Gastrocnemius medialis (tissue), 4 donors: Measurements from ENCODE around the gene TRIM29. TPM values are rescaled to one million over a fixed set of nuclear protein-coding genes. Genes with fewer than 3 reads are reported as not detected.

Source experiments
- ATAC-seq, 2 donors: fragments of 150-250 bp; one replicate each; pipeline ENCODE4 v1.9.1; 2016
- DNase-seq, 2 donors: peaks; one replicate each; pipeline ENCODE4 v3.0.0-alpha.2; 2019
- H3K27ac ChIP-seq, 4 donors: fragments of 200-600 bp; sonication (generic); 1 replicate in 1 of 4; 2 replicates in 3 of 4; pipeline ENCODE4 v1.5.1; 2016 to 2018; ENCODE audit warnings: mild to moderate bottlenecking in 2 of 4, moderate library complexity in 1 of 4
- H3K27me3 ChIP-seq, 3 donors: fragments of 200-600 bp; sonication (generic) in 2 of 3; 1 replicate in 1 of 3; 2 replicates in 2 of 3; pipeline versions ENCODE4 v1.5.1 to v1.6.0; 2016 to 2019; ENCODE audit warnings: mild to moderate bottlenecking in 1 of 3, moderate library complexity in 1 of 3
- H3K36me3 ChIP-seq, 2 donors: fragments of 200-600 bp; sonication (generic) in 1 of 2; one replicate each; pipeline ENCODE4 v1.5.1; 2017 to 2018
- H3K4me1 ChIP-seq, 2 donors: fragments of 200-600 bp; sonication (generic) in 1 of 2; one replicate each; pipeline ENCODE4 v1.5.1; 2016 to 2017; ENCODE audit warnings: mild to moderate bottlenecking in 2 of 2
- H3K4me3 ChIP-seq, 4 donors: fragments of 200-600 bp; sonication (generic) in 3 of 4; 1 replicate in 1 of 4; 2 replicates in 3 of 4; pipeline ENCODE4 v1.5.1; 2016 to 2019; ENCODE audit warnings: mild to moderate bottlenecking in 2 of 4
- H3K9me3 ChIP-seq, 3 donors: fragments of 200-600 bp; sonication (generic) in 2 of 3; 1 replicate in 1 of 3; 2 replicates in 2 of 3; pipeline ENCODE4 v1.5.1; 2016 to 2019
- CTCF ChIP-seq, 5 experiments: fragments of 450-650 bp in 3 of 5; fragments of 200-600 bp in 2 of 5; sonication (generic) in 2 of 5; IDR thresholded peaks in 4 of 5; conservative IDR thresholded peaks in 1 of 5; 1 replicate in 4 of 5; 2 replicates in 1 of 5; pipeline ENCODE4 v1.5.1; 2016 to 2019; ENCODE audit warnings: antibody characterized with exemption in 5 of 5, mild to moderate bottlenecking in 3 of 5, moderate library complexity in 3 of 5
- POLR2A ChIP-seq, 2 donors: fragments of 450-650 bp; IDR thresholded peaks; one replicate each; pipeline ENCODE4 v1.6.1; 2017; ENCODE audit warnings: antibody characterized with exemption in 2 of 2, mild to moderate bottlenecking in 2 of 2, moderate library complexity in 2 of 2
- in situ Hi-C, 4 donors: fragments of 200-750 bp; cut with MboI; loops; one replicate each; pipeline versions ENCODE4 v1.15.0 to v1.8.0; 2017; ENCODE audit warnings: low sequenced_read_pairs in 4 of 4
- intact Hi-C: fragments of 100-400 bp; cut with DNase I; formaldehyde crosslinking; loops from one replicate; pipeline ENCODE4 v1.15.1; 2023; ENCODE audit warnings: low total_unique reads
- total RNA-seq, 4 donors: library from RNA; depleted of rRNA; stranded (reverse); fragments of >200 nt; gene quantifications; one replicate each; pipeline versions ENCODE4 v1.1.0 to v1.2.3, GENCODE V29; 2016

TRIM29 gene
- total RNA-seq, 4 donors from 2014 or later: 0.65 to 2.9 (median 0.95) TPM; not detected in 1

DNA sequence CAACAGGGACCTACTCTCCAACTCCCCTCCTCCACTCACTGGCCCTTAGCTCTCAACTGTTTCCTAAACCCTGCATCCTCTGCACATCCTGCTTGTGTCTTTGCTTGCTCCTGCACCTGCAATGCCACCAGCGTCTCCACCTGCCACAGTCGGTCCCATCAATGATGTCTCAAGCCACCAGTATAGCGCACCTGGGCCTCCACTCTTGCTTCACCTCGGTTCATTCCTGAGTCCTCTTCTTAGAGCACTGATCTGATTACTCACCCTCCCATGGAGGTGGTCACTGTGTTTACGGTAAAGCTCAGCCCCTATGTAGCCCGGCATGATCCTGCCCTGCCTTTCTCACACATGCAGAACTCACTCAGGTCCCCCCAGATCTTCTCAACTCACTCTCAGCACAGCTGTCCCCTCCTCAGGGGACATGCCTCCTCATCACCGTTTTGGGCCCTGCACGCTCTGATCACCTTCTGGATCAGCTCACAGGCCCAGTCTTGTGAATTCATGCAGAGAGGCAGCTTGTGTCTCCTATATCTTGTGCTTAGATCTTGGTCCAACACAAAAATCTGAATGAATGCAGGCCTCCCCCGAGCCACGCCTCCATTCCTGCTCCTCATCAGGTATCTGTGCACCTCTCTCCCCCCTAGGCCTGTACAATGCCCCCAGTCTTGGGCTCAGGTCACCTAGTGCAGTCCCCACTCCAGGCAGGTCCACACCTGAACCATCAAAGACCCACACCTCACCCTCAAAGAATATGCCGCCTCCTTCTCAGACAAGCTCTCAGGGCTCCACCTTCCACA, 31.4 kb downstream of the TRIM29 start:
- intact Hi-C loops: no loop called here

GRCh38 chr11:120105576-120105975, 32.3 kb downstream of the TRIM29 start:
- Histone ChIP-seq H3K27ac (no peak overlapping the region), H3K4me1 (no peaks in the 10 kb centered on the region), H3K27me3 (no peaks in the 10 kb centered on the region), H3K36me3 (no peaks in the 10 kb centered on the region), H3K9me3 (no peaks in the 10 kb centered on the region), H3K4me3 (no peak overlapping the region)
- DNase-seq: no peak
- TF ChIP-seq CTCF (IDR thresholded peaks at IDR 0.05 in 4 of 5, conservative IDR thresholded peaks at IDR 0.05 in 1 of 5): no peak
- no peak for TF ChIP-seq POLR2A (IDR thresholded peaks at IDR 0.05)
- in situ Hi-C loops (loop anchor here (10.0 to 25.0 kb wide), 3 partner anchors 371 to 618 kb away; no protein-coding TSS in a partner anchor), intact Hi-C loops (no loop called here)
- ATAC-seq: no peak

More for the DNA sequence above, 31.4 kb downstream of the TRIM29 start:
- no peaks in the 10 kb centered on the region for H3K27me3 ChIP-seq
- ATAC-seq (no peak), DNase-seq (no peak)
- H3K36me3 ChIP-seq: no peaks in the 10 kb centered on the region
- no peaks in the 10 kb centered on the region for H3K9me3 ChIP-seq
- TF ChIP-seq POLR2A (IDR thresholded peaks at IDR 0.05) (no peak), CTCF (IDR thresholded peaks at IDR 0.05 in 4 of 5, conservative IDR thresholded peaks at IDR 0.05 in 1 of 5) (no peak)
- in situ Hi-C loops: loop anchor here (10.0 to 25.0 kb wide), 3 partner anchors 372 to 619 kb away; no protein-coding TSS in a partner anchor
- no peak overlapping the region for H3K4me3 ChIP-seq
- H3K4me1 ChIP-seq: no peaks in the 10 kb centered on the region
- H3K27ac ChIP-seq: no peak overlapping the region

DNA sequence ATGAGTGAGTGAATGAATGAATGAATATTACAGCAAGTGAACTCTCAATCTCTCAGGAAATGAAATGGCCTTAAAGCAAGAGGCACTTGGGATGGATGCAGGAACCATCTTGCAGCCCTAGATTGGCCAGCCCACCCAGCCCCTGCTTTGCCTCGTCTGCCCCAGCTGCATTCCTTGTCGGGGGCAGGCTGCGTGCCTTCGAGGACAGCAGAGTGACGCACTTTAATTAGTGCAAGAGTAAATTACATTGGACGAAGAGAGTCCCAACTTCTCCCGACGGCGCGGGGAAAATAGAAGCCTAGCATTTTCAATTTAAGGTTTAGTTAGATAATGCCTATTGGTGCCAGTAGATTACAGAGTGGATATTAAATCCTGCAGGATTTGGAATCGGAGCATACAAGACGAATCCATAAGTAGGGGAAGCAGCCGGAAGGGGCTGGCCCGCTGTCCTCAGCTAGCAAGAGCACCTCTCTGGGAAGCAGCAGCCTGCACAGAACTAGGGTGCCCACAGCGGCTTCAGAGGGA, 33.8 kb downstream of the TRIM29 start:
- in situ Hi-C loops (loop anchor here (10.0 to 25.0 kb wide), 3 partner anchors 369 to 617 kb away; no protein-coding TSS in a partner anchor), intact Hi-C loops (no loop called here)
- H3K36me3 ChIP-seq: no peaks in the 10 kb centered on the region
- no peak overlapping the region for H3K27ac ChIP-seq
- H3K4me3 ChIP-seq: no peak overlapping the region
- TF ChIP-seq POLR2A (IDR thresholded peaks at IDR 0.05) (no peak), CTCF (IDR thresholded peaks at IDR 0.05 in 4 of 5, conservative IDR thresholded peaks at IDR 0.05 in 1 of 5) (no peak)
- no peak for ATAC-seq
- H3K9me3 ChIP-seq: no peaks in the 10 kb centered on the region
- H3K4me1 ChIP-seq: no peaks in the 10 kb centered on the region
- DNase-seq: no peak
- H3K27me3 ChIP-seq: no peaks in the 10 kb centered on the region

DNA sequence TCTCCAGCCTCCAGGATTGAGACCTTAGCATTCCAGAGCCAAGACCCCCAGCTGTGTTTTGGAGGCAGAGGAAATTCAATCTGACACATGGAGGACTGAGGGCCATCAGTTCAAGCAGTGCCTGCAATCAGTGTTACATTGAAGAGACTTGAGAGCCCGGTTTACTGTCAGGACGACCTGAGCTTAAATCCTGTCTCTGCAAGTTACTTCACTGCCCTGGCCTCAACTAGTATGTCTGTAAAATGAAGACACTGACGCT, 35.1 kb downstream of the TRIM29 start:
- ATAC-seq (no peak), DNase-seq (no peak)
- no peaks in the 10 kb centered on the region for H3K36me3 ChIP-seq
- H3K4me1 ChIP-seq: no peaks in the 10 kb centered on the region
- intact Hi-C loops: no loop called here
- no peak overlapping the region for H3K4me3 ChIP-seq
- H3K9me3 ChIP-seq: no peaks in the 10 kb centered on the region
- in situ Hi-C loops: loop anchor here (10.0 to 25.0 kb wide), 3 partner anchors 368 to 615 kb away; no protein-coding TSS in a partner anchor
- H3K27me3 ChIP-seq: no peaks in the 10 kb centered on the region
- no peak for TF ChIP-seq CTCF (IDR thresholded peaks at IDR 0.05 in 4 of 5, conservative IDR thresholded peaks at IDR 0.05 in 1 of 5)
- TF ChIP-seq POLR2A (IDR thresholded peaks at IDR 0.05): no peak
- no peak overlapping the region for H3K27ac ChIP-seq
